Brain pericyte (primary cell): ENCODE measurements around the gene RCN2.

Experiments used
- DNase-seq: peaks from one replicate; pipeline ENCODE4 v3.0.0-alpha.2; 2012; ENCODE audit warnings: low read depth, low spot score

RCN2 gene

DNA sequence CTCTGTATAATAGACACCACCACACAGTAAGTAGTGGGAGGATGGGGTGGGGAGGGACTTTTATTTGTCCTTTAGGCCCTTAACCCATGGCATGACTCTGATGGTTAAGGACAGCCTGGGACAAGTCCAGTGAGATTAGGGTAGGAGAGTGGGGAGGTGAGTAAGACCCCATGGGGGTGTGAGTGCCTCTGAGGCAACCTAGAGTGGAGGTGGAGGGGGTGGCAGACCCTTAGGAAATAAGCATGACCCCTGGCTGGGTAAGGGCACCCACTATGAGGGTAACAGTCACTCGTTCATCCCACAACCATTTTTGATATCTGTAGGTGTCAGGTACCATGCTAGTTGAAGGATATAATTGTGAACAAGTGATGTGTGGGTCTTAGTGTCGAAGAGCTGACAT is 42.4 kb downstream of the RCN2 start:
- no peak for DNase-seq

DNA sequence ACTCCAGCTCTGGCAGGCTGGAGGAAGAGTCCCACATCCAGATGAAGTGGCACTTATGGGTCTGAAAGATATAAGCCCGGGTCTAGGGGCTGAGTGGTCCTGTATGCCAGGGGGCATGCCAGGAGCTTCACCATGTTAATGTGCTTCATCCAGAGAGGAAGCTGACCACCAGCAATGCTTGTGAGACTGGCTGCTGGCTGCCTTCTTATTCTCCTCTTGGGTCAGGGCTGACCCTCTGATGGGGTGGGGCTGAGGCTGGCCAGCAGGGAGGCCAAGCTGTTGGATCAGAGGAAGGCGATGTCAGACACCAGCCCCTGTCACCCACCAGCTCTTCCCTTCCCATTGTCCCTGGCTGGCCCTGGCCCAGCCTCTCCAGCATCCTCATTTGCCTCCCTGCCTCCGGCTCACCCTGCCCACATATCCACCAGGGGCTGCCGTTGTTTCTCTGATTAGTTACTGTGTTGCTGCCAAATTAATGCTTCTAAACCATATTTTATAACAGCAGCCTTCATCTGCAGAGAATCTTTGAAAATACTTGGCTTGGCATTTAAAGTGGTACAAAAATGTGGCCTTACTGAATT is 43.0 kb downstream of the RCN2 start:
- no peak for DNase-seq

- DNase-seq, result no peak
These were observed 44.6 kb downstream of the RCN2 start for GRCh38 chr15:76976141-76976540.

GRCh38 chr15:76976572-76977270 is 45.2 kb downstream of the RCN2 start:
- no peak for DNase-seq

- DNase-seq, result no peak
These were observed 47.2 kb downstream of the RCN2 start for GRCh38 chr15:76978522-76979330.

- DNase-seq, result peak; percentile 39
These were observed 47.9 kb downstream of the RCN2 start for GRCh38 chr15:76979331-76979925.

GRCh38 chr15:76979996-76980520 is 48.5 kb downstream of the RCN2 start:
- no peak for DNase-seq

DNA sequence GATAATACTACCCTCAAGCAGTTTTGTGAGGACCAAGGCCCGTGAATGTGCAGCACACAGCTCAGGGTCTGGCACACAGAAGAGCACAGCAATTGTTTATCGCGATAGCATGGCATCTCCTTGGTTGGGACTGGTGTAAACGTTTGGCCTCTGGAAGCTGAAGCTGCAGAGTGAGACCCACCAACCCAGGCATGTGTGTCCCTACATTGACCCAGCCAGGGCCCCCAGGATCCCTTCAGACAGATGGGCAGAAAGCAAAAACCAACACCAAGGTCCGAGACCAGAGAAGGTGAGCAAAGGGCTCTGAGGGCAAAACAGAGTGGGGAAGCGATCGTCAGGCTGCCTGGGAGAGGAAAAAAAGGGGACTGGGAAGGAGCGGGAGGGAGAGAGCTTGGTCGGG is 50.8 kb downstream of the RCN2 start:
- no peak for DNase-seq

DNA sequence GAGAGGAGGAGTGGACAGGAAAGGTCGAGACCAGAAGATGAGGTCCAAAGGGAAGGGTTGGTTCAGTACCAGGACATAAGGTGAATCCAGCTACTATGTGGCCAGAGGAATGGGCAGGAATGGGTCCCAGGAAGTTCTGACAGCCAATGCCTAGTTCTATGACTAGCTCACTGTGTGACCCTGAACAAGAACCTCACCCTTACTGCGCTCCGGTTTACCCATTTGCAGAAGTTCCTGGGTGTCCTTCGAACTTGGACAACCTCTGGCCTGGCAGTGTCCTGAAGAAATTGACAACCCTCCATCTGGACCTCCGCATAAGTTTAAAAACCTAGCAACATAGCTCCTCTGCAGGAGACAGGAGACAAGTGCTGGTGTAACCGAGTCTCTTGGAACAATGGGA is 51.2 kb downstream of the RCN2 start:
- no peak for DNase-seq

DNA sequence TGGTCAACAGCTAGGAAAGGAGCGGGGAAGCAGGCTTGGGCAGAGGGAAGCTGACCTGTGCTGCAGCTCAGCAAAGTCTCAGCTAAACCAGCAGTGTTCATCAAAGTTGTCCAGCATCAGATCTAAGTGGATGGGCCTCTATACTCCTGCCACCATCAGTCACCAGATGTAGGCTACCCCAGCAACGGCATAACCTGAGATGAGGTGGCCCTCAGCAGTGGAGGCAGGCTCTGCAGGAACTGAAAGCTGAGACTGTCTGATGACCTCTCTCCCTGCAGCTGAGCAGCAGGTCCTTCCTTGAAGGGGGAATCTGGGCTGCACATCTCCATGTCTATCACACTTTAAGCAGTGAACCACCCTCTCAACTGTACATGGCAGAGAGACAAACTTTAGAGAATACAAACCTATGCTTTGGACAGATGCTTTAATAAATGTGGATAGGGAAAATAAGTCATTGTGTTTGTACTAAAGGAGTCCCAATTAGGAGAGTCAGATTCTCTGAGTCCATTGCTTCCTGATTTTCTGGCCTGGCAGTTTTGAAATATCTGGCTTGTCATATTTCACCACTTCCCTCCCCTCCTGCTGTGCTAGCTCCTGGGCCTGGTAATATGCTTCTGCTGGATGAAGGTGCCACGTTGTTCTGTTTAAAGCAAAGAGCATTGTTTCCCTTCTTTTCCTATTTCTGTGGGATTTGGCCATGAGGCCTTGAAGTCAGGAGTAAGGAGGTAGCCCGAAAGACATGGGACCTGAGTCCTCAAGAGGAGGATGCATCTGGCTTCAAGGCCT is 52.2 kb downstream of the RCN2 start:
- no peak for DNase-seq

DNA sequence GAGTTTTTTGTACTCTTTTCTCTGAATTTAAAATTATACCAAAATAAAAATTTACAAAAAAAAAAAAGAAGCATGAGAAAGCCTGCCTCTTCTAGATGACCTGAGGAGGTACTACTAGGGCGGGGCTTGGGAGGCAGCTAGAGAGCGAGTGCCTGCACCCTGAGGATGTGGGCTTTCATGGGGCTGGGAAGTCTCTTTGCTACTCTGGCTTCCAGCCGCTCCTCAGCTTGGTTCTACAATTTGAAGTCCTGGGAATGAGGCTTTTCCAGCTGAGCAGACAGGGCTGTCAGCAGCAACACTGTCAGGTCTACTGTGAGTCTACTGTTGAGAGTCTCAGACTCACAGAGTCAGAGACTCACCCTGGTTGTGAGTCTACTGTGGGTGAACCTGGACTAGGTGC is 55.2 kb downstream of the RCN2 start:
- no peak for DNase-seq

DNA sequence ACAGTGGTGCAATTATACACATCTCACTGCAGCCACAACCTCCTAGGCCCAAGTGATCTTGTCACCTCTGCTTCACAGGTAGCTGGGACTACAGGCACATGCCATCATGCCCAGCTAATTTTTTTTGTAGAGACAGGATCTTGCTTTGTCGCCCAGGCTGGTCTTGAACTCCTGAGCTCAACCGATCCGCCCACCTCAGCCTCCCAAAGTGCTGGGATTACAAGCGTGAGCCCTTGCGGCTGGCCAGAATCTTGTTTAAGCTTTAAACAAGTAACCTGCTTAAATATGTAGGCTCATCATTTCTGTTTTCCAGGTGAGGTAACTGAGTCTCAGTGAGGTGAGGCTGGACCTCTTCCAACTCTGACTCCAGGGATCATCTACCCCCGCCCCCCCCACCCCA is 55.7 kb downstream of the RCN2 start:
- no peak for DNase-seq

GRCh38 chr15:76987896-76988860 is 56.6 kb downstream of the RCN2 start:
- DNase-seq, result no peak

DNA sequence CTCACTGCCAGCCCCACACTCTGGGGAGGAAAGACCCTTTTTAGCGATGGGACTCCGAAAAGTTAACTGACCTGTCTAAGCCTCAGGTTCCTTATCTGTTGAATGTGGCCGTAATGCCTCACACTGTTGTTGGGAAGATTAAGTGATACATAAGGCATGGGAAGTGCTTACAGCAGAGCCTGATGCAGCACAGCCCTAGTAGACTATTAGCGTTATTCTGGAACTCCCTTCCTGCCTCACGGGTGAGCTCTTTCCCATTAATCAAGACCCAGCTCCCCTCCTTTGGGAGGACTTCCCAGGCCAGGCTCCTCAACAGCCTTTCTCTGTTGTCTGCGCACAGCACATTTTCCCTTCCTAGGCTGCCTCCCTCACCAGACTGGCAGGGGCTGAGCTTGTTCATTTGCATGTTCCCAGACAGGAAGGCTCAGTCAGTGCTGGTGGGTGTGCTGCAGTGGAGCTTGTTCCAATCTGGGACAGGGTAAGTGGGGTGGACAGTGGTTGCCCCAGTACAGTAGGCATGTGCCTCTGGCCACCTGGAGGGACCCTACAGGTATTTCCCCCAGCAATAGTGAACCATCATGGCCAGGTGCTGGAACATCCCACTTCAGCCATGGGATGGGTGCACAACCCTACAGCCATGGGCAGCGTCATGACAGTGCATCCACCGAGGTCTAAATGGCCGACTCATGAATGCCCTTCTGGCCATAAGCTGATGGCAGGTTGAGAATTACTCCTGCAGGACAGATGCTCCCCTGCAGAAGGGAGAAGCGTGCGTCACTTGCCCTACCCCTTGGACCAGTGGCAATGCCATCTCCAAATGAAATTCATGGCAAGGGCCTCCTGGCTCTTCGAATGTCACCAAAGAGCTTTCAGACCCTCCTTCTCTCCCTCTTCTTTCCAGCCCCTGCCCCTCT is 57.6 kb downstream of the RCN2 start:
- no peak for DNase-seq

DNA sequence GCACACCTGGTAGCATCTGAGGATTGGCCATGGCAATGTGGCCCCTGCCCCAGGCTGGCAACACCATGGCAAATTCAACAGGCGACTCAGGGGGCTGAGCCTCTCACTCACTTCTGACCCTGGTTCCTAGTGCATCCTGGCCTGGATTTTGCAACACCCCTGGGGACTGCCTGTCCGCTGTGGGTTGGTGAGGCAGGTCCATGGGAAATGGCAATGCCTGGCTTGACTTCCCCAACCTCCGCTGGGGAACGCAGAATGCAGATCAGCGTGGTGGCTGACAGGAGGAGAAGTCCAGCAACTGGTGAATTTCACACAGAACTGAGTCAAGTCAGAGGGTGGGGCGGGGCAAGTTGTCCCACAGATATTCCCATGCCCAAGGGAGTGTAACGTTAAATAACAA is 59.5 kb downstream of the RCN2 start:
- DNase-seq, result no peak

- DNase-seq, result no peak
These were observed 60.4 kb downstream of the RCN2 start for GRCh38 chr15:76991741-76992645.

DNA sequence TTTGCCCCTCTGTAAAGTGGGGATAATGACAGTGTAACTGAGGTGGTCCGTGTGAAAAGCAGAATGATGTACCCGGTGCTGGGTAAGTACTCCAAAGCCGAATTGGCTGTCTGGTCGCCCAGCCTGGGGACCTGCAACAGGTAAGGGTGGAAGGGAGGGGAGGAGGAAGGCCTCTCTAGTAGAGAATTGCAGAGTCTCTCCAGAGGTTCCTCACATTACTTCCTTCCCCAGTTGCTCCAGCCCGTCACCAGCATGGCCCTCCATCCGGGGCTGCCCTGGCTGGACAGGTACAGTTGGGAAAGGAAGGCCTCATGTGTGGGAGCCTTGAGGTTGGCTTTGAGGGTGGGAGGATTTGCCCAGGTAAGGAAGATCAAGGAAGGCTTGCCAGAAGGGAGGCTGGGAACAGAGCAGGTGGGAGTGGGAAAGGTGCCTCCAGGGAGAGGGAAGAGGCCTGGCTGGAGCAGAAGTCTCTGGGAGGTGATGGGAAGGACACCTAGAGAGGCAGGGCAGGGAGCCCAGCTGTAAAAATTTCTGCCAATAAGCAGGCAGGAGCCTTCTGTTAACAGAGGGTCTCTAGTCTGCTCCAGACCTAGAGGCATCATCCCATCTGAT is 61.7 kb downstream of the RCN2 start:
- DNase-seq, result no peak

DNA sequence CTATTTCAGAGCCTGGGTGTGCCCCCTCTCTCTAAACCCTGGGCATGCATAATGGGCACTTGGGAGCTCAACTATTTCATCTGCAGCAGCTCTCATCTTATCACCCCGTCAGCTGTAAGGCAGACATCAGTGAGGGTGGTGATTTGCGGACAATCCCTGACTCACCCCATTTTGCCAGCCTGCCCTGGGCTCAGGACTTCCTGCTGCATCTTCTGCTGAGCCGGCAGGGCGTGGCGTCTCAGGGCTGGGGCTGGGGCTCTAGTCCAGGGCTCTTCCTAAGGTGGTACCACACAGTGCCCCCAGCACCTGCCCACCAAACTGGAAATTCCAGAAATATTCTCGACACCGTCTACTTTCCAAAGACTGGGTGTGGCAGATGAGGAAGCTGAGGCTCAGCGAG is 62.5 kb downstream of the RCN2 start:
- no peak for DNase-seq
